ENCODE measurements around the gene ISYNA1.
A peak's percentile ranks its signal among the peaks of the same experiment; 100 is the strongest.
"Not testable (repeated sequence)": the region's sequence is repeated elsewhere in the genome, so short reads cannot be mapped to it uniquely, and the experiment has no call there.

The ISYNA1 gene

GRCh38 chr19:18418483-18419194, 19.3 kb downstream of the ISYNA1 start:
- DNase-seq, result peak; percentile 33

DNA sequence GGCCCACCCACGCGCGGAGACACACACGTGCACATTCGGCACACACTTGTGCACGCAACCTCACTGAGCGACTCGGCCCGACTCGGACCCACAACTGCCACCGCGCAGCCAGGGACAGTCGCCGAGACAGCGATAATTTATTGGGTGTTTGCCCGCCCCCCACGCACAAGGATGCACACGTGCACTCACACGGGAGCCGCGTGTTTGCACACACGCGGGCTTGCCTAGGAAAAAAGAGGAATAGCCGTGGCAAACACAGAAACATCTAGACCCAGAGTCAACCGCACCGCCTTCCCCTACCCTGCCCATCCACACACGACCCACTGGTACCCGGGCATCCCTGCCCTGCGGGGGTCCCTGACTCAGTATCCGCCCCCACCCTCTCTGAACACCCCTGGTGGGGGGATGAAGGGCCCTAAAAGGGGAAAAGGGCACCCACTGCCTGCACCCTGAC, 19.9 kb downstream of the ISYNA1 start:
- no peak for DNase-seq

GRCh38 chr19:18417250-18418028, 20.5 kb downstream of the ISYNA1 start:
- DNase-seq, result no peak

GRCh38 chr19:18416778-18417249, 21.1 kb downstream of the ISYNA1 start:
- DNase-seq, result peak; percentile 53

- no peak for DNase-seq
Measured at GRCh38 chr19:18415178-18415867, 22.6 kb downstream of the ISYNA1 start.

GRCh38 chr19:18414504-18415177, 23.3 kb downstream of the ISYNA1 start:
- no peak for DNase-seq

DNA sequence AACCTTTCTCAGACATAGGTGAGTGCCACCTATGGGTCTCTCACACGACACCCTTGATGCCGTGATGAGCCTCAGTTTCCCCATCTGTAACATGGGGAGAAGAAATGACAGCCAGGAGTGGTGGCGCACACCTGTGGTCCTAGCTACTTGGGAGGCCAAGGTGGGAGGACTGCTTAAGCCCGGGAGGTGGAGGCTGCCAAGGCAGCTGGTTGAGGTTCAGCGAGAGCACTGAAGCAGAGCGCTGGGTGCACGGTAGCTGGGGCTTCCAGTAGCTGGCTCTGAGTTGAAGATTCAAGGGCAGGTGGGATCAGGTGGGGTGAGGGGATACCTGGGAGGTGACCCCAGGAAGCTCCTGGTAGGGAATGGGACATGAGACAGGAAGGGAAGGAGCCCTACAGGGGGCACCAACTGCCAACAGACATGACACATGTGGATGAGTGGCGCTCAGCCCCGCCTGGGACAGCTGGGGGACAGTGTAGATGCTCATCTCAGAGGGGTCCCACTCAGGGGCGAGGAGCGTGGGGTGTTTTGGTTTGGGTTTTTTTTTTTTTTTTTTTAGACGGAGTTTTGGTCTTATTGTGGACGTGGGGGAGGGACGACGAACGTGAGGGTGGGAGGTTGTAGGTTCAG, 25.2 kb downstream of the ISYNA1 start:
- no peak for DNase-seq

DNA sequence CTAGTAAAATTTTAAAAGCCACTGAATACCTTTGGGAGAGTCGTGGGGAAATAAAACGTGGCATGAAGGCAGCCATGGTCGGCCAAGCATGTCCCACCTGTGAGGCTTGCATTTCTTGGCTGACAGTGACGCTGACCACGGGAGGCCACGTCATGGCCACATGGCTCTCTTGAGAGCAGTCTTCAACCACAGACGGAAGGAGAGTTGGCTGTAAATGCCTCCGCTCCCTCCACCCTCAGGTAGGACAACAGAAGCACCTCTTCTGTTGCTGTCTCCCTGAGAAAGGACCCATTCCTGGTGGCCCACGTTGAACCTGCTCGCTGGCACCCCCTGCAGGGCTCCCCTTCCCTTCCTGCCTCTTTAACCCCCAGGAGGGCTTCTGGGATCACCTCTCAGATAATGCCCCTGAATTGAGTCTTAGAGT, 29.9 kb downstream of the ISYNA1 start:
- DNase-seq, result no peak

DNA sequence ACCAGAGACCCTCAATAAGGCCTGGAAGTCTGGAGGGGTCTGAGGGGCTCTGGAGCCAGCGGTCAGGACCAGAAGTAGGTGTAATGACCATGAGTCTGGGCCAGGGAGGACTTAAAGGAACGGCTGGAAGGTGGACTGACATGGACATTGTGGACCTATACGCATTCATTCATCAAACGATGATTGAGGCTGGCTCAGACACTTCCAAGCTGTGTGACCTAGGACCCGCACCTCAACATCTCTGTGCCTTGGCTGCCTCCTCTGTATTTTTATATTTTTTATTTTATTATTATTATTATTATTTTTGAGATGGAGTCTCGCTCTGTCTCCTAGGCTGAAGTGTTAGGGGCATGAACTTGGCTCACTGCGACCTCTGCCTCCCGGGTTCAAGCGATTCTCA, 31.2 kb downstream of the ISYNA1 start:
- DNase-seq, result no peak

- DNase-seq, result not testable (repeated sequence)
Measured at GRCh38 chr19:18405754-18406153, 32.2 kb downstream of the ISYNA1 start.

GRCh38 chr19:18402455-18403248, 35.3 kb downstream of the ISYNA1 start:
- not testable (repeated sequence) for DNase-seq

DNA sequence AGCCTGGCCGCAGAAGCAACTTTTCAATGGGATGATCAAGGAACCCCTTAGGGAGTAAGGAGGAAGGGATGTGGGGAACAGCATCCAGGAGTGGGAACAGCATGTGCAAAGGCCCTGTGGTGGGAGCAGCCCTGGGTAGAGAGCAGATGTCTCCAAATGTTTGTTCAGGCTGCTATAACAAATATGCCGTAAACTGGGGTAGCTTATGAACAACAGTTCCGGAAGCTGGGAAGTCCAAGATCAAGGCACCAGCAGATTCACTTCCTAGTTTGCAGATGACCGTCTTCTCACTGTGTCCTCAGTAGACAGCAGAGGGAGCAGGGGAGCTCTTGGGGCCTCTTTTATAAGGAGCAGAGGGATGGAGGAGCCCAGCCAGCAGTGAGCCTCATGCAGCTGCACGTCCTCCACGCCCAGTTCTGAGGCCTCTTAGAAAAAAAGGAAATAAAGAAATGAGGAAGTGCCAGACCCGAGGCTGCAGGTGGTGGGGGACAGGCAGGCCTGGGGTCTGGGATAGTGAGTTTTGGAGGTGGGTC, 36.3 kb downstream of the ISYNA1 start:
- no peak for DNase-seq

DNA sequence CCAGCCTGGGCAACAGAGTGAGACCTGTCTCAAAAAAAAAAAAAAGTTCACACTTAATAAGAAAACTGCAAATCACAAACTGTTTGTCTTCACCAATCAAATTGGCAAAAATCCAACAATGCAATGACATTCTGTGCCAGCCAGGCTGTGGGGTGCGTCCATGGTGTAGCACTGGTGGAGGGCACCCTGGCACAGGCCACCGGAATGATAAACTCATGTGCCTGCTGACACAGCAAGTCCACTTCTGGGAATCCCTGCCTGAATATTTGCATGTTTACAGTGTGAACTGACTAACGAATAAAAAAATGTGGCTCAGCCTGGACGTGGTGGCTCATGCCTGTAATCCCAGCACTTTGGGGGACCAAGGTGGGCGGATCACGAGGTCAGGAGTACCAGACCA, 38.9 kb downstream of the ISYNA1 start:
- DNase-seq, result no peak

- no peak for DNase-seq
Measured at GRCh38 chr19:18397242-18398202, 40.4 kb downstream of the ISYNA1 start, which contains the start of gene LRRC25. Gene LRRC25 (minus strand): TSS chr19:18397622. CDS start chr19:18396963, 659 bp downstream.

GRCh38 chr19:18396471-18397241, 41.3 kb downstream of the ISYNA1 start:
- DNase-seq, result no peak

DNA sequence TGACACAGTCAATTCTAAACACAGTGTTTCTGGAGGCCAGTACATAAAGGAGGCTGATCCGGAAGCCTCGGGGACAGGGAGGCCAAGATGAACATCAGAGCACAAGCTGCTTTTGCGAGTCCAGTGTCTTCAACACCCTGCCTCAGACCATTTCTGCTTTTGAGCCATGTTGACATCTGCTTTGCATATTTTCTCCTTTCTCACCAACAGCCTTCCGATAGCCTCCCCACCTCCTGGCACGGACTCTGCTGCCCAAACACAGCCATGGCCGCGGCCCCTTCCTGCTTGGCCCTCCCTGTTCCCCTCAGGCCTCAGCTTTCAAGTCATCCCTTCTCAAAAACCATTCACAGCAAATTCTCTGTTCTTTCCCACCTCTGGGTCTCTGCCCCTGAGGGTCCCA, 44.1 kb downstream of the ISYNA1 start:
- no peak for DNase-seq

- no peak for DNase-seq
Measured at GRCh38 chr19:18392926-18393325, 45.0 kb downstream of the ISYNA1 start.

- DNase-seq, result no peak
Measured at GRCh38 chr19:18392417-18392816, 45.5 kb downstream of the ISYNA1 start.

- DNase-seq, result no peak
Measured at GRCh38 chr19:18391509-18392075, 46.3 kb downstream of the ISYNA1 start.

Data from activated gamma-delta T cell treated with Interleukin-2 at 50 U/mL for 16 hours (primary cell).